G401 (cell line): Measurements from ENCODE around the gene RPL13. TPM values are rescaled to one million over a fixed set of nuclear protein-coding genes. Genes with fewer than 3 reads are reported as not detected.
"Not testable (repeated sequence)": the region's sequence is repeated elsewhere in the genome, so short reads cannot be mapped to it uniquely, and the experiment has no call there.

Experiments used
- DNase-seq: peaks from one replicate; pipeline ENCODE4 v3.0.0-alpha.2; 2015; ENCODE audit warnings: low spot score
- in situ Hi-C: cut with HindIII; loops from 2 replicates; pipeline ENCODE4 v1.10.0; 2016; ENCODE audit warnings: low sequenced_read_pairs, mixed read lengths
- total RNA-seq: library from RNA; depleted of rRNA; stranded (reverse); fragments of >200 nt; shearing (Covaris generic); gene quantifications from 2 replicates; pipeline ENCODE4 v1.2.3, GENCODE V29; 2014

The RPL13 gene
- total RNA-seq, 1 experiment from 2014 or later = 5,258 TPM

GRCh38 chr16:89561142-89561883 lies 831 bp downstream of the RPL13 start:
- in situ Hi-C loops = no loop called here
- DNase-seq = no peak

GRCh38 chr16:89561884-89562599 lies 1.6 kb downstream of the RPL13 start:
- in situ Hi-C loops = no loop called here
- DNase-seq = no peak

GRCh38 chr16:89562939-89563338 lies 2.5 kb downstream of the RPL13 start:
- DNase-seq = peak; percentile 21
- in situ Hi-C loops = no loop called here

GRCh38 chr16:89563639-89564392 lies 3.3 kb downstream of the RPL13 start:
- in situ Hi-C loops = no loop called here
- DNase-seq = peak; percentile 23

GRCh38 chr16:89564476-89565255 lies 4.2 kb downstream of the RPL13 start:
- in situ Hi-C loops = no loop called here
- DNase-seq = peak; percentile 27

- DNase-seq = peak; percentile 51
- in situ Hi-C loops = no loop called here
Measured at GRCh38 chr16:89565256-89565505, 4.7 kb downstream of the RPL13 start.

- in situ Hi-C loops = no loop called here
- DNase-seq = peak; percentile 46
Measured at GRCh38 chr16:89565506-89566372, 5.3 kb downstream of the RPL13 start.

- in situ Hi-C loops = no loop called here
- no peak for DNase-seq
Measured at GRCh38 chr16:89567656-89568594, 7.4 kb downstream of the RPL13 start.

- no peak for DNase-seq
- in situ Hi-C loops = no loop called here
Measured at GRCh38 chr16:89569506-89570341, 9.2 kb downstream of the RPL13 start.

GRCh38 chr16:89570342-89570923 lies 10.0 kb downstream of the RPL13 start:
- in situ Hi-C loops = no loop called here

GRCh38 chr16:89570983-89571598 lies 10.6 kb downstream of the RPL13 start:
- DNase-seq, in situ Hi-C loops: not testable (repeated sequence)

More at GRCh38 chr16:89570342-89570923, 10.0 kb downstream of the RPL13 start:
- DNase-seq = no peak

- no peak for DNase-seq
Measured at GRCh38 chr16:89571636-89572035, 11.2 kb downstream of the RPL13 start.

GRCh38 chr16:89572073-89572484 lies 11.6 kb downstream of the RPL13 start:
- in situ Hi-C loops = no loop called here
- DNase-seq = no peak

More at GRCh38 chr16:89571636-89572035, 11.2 kb downstream of the RPL13 start:
- in situ Hi-C loops = no loop called here

- DNase-seq = no peak
- in situ Hi-C loops = no loop called here
Measured at GRCh38 chr16:89572485-89573205, 12.2 kb downstream of the RPL13 start.
